Activated CD4-positive, alpha-beta T cell treated with anti-CD3 and anti-CD28 coated beads, Interleukin-2, amount 10 ng/mL, durations not matched to agents 24 days and 14 days (primary cell): Measurements from ENCODE around the gene LMF2. TPM values are rescaled to one million over a fixed set of nuclear protein-coding genes. Genes with fewer than 3 reads are reported as not detected.
"Not testable (repeated sequence)": the region's sequence is repeated elsewhere in the genome, so short reads cannot be mapped to it uniquely, and the experiment has no call there.

ENCODE experiments used
- DNase-seq: peaks from one replicate; pipeline ENCODE4 v3.0.0; 2022
- H3K27ac Mint-ChIP-seq: one replicate; pipeline ENCODE4 v1.8.0; 2022; ENCODE audit warnings: mild to moderate bottlenecking, mixed read lengths
- H3K27me3 Mint-ChIP-seq: one replicate; pipeline ENCODE4 v1.8.0; 2022; ENCODE audit warnings: mixed read lengths
- H3K36me3 Mint-ChIP-seq: one replicate; pipeline ENCODE4 v1.8.0; 2022; ENCODE audit warnings: low read depth, mild to moderate bottlenecking, mixed read lengths
- H3K4me1 Mint-ChIP-seq: one replicate; pipeline ENCODE4 v1.8.0; 2021; ENCODE audit warnings: mixed read lengths
- H3K4me3 Mint-ChIP-seq: one replicate; pipeline ENCODE4 v1.8.0; 2022; ENCODE audit warnings: mild to moderate bottlenecking, moderate library complexity, mixed read lengths
- H3K9me3 Mint-ChIP-seq: one replicate; pipeline ENCODE4 v1.8.0; 2021; ENCODE audit warnings: mixed read lengths
- intact Hi-C: fragments of 100-400 bp; cut with micrococcal nuclease; formaldehyde crosslinking; loops from one replicate; pipeline ENCODE4 v1.15.1; 2023
- total RNA-seq: library from RNA; stranded (reverse); gene quantifications from 2 replicates; pipeline ENCODE4 v1.2.3, GENCODE V29; 2022

Gene LMF2
- total RNA-seq, 1 donor from 2014 or later = 78.4 TPM

- peak; percentile 80 for DNase-seq
- Mint-ChIP-seq H3K36me3 (peaks cover 5% of the 10 kb centered on the region), H3K27me3 (no peaks in the 10 kb centered on the region), H3K9me3 (no peaks in the 10 kb centered on the region), H3K27ac (peak overlapping the region; percentile 86), H3K4me1 (peaks cover 50% of the 10 kb centered on the region), H3K4me3 (peak overlapping the region; percentile 72)
- intact Hi-C loops = loop anchor here (2.0 kb wide), 1 partner anchor 14 kb away; the partner anchor contains the start of gene TYMP
Measured at GRCh38 chr22:50544746-50545253, 37.3 kb upstream of the LMF2 start.

- peak; percentile 95 for DNase-seq
- Mint-ChIP-seq H3K4me1 (peaks cover 56% of the 10 kb centered on the region), H3K4me3 (peak overlapping the region; percentile 72), H3K9me3 (no peaks in the 10 kb centered on the region), H3K36me3 (peaks cover 5% of the 10 kb centered on the region), H3K27me3 (no peaks in the 10 kb centered on the region), H3K27ac (peak overlapping the region; percentile 86)
- intact Hi-C loops = loop anchor here (2.0 kb wide), 1 partner anchor 13 kb away; the partner anchor contains the start of gene TYMP
Measured at GRCh38 chr22:50544078-50544745, 36.7 kb upstream of the LMF2 start.

GRCh38 chr22:50542416-50542927, 35.0 kb upstream of the LMF2 start:
- H3K4me3 Mint-ChIP-seq = peak overlapping the region; percentile 10
- H3K4me1 Mint-ChIP-seq = peaks cover 64% of the 10 kb centered on the region
- no peaks in the 10 kb centered on the region for H3K27me3 Mint-ChIP-seq
- H3K36me3 Mint-ChIP-seq = peaks cover 7% of the 10 kb centered on the region
- H3K9me3 Mint-ChIP-seq = no peaks in the 10 kb centered on the region
- peak; percentile 72 for DNase-seq
- peak overlapping the region; percentile 91 for H3K27ac Mint-ChIP-seq
- intact Hi-C loops = no loop called here

- intact Hi-C loops, H3K9me3 Mint-ChIP-seq, H3K27me3 Mint-ChIP-seq, H3K36me3 Mint-ChIP-seq: not testable (repeated sequence)
- peak overlapping the region; percentile 91 for H3K27ac Mint-ChIP-seq
- H3K4me3 Mint-ChIP-seq = peak overlapping the region; percentile 32
- peak; percentile 83 for DNase-seq
- peaks cover 70% of the 10 kb centered on the region for H3K4me1 Mint-ChIP-seq
Measured at GRCh38 chr22:50541667-50542026, 34.1 kb upstream of the LMF2 start.

GRCh38 chr22:50540381-50540780, 32.9 kb upstream of the LMF2 start:
- H3K27me3 Mint-ChIP-seq = no peaks in the 10 kb centered on the region
- peak; percentile 67 for DNase-seq
- H3K9me3 Mint-ChIP-seq = no peaks in the 10 kb centered on the region
- peak overlapping the region; percentile 46 for H3K4me3 Mint-ChIP-seq
- H3K27ac Mint-ChIP-seq = peak overlapping the region; percentile 91
- H3K4me1 Mint-ChIP-seq = peaks cover 65% of the 10 kb centered on the region
- peaks cover 7% of the 10 kb centered on the region for H3K36me3 Mint-ChIP-seq
- intact Hi-C loops = no loop called here

GRCh38 chr22:50537765-50538164, 30.3 kb upstream of the LMF2 start:
- intact Hi-C loops = loop anchor here (2.0 to 5.0 kb wide), 3 partner anchors 25 to 155 kb away; partner anchors contain the start of genes CHKB and SYCE3
- DNase-seq = no peak
- peaks cover 75% of the 10 kb centered on the region for H3K4me1 Mint-ChIP-seq
- H3K36me3 Mint-ChIP-seq = peaks cover 7% of the 10 kb centered on the region
- peak overlapping the region; percentile 55 for H3K4me3 Mint-ChIP-seq
- no peaks in the 10 kb centered on the region for H3K27me3 Mint-ChIP-seq
- no peaks in the 10 kb centered on the region for H3K9me3 Mint-ChIP-seq
- peak overlapping the region; percentile 99 for H3K27ac Mint-ChIP-seq

GRCh38 chr22:50536226-50536625, 28.7 kb upstream of the LMF2 start:
- Mint-ChIP-seq H3K27me3 (no peaks in the 10 kb centered on the region), H3K27ac (peak overlapping the region; percentile 41), H3K36me3 (peaks cover 4% of the 10 kb centered on the region), H3K4me3 (no peak overlapping the region), H3K9me3 (no peaks in the 10 kb centered on the region), H3K4me1 (peaks cover 63% of the 10 kb centered on the region)
- no peak for DNase-seq
- intact Hi-C loops = loop anchor here (5.0 kb wide), 1 partner anchor 156 kb away; no protein-coding TSS in a partner anchor

GRCh38 chr22:50535113-50535512, 27.6 kb upstream of the LMF2 start:
- intact Hi-C loops = loop anchor here (5.0 kb wide), 1 partner anchor 157 kb away; no protein-coding TSS in a partner anchor
- DNase-seq = no peak
- Mint-ChIP-seq H3K27me3 (no peaks in the 10 kb centered on the region), H3K4me1 (peaks cover 54% of the 10 kb centered on the region), H3K4me3 (no peak overlapping the region), H3K27ac (no peak overlapping the region), H3K9me3 (no peaks in the 10 kb centered on the region), H3K36me3 (peaks cover 4% of the 10 kb centered on the region)

GRCh38 chr22:50533856-50534711, 26.6 kb upstream of the LMF2 start:
- H3K27ac Mint-ChIP-seq = peak overlapping the region; percentile 100
- H3K9me3 Mint-ChIP-seq, intact Hi-C loops, H3K36me3 Mint-ChIP-seq, H3K27me3 Mint-ChIP-seq: not testable (repeated sequence)
- H3K4me3 Mint-ChIP-seq = peak overlapping the region; percentile 96
- peak; percentile 68 for DNase-seq
- H3K4me1 Mint-ChIP-seq = peaks cover 44% of the 10 kb centered on the region

GRCh38 chr22:50532824-50533796, 25.6 kb upstream of the LMF2 start:
- intact Hi-C loops = no loop called here
- DNase-seq = no peak
- no peaks in the 10 kb centered on the region for H3K27me3 Mint-ChIP-seq
- H3K27ac Mint-ChIP-seq = peak overlapping the region; percentile 100
- peaks cover 11% of the 10 kb centered on the region for H3K36me3 Mint-ChIP-seq
- no peaks in the 10 kb centered on the region for H3K9me3 Mint-ChIP-seq
- peak overlapping the region; percentile 96 for H3K4me3 Mint-ChIP-seq
- peaks cover 48% of the 10 kb centered on the region for H3K4me1 Mint-ChIP-seq

GRCh38 chr22:50531962-50532674, 24.6 kb upstream of the LMF2 start:
- DNase-seq = no peak
- intact Hi-C loops = loop anchor here (1.0 to 2.0 kb wide), 6 partner anchors 7 to 89 kb away; partner anchors contain the start of genes CHKB, KLHDC7B, NCAPH2 and SYCE3
- peak overlapping the region; percentile 96 for H3K4me3 Mint-ChIP-seq
- H3K36me3 Mint-ChIP-seq = peaks cover 19% of the 10 kb centered on the region
- H3K9me3 Mint-ChIP-seq = no peaks in the 10 kb centered on the region
- no peaks in the 10 kb centered on the region for H3K27me3 Mint-ChIP-seq
- H3K27ac Mint-ChIP-seq = peak overlapping the region; percentile 100
- H3K4me1 Mint-ChIP-seq = peaks cover 49% of the 10 kb centered on the region

- Mint-ChIP-seq H3K4me1 (peaks cover 50% of the 10 kb centered on the region), H3K36me3 (peaks cover 19% of the 10 kb centered on the region), H3K9me3 (no peaks in the 10 kb centered on the region), H3K27ac (peak overlapping the region; percentile 100), H3K4me3 (peak overlapping the region; percentile 96), H3K27me3 (no peaks in the 10 kb centered on the region)
- peak; percentile 94 for DNase-seq
- intact Hi-C loops = loop anchor here (1.0 to 2.0 kb wide), 6 partner anchors 8 to 90 kb away; partner anchors contain the start of genes CHKB, KLHDC7B, NCAPH2 and SYCE3
Measured at GRCh38 chr22:50531546-50531961, 24.1 kb upstream of the LMF2 start.
